H1 (cell line): ENCODE measurements around the gene CNTD1. TPM values are rescaled to one million over a fixed set of nuclear protein-coding genes. Genes with fewer than 3 reads are reported as not detected.

ENCODE experiments used
- CTCF ChIA-PET: fragments of 300-600 bp; sonication (Branson Sonifier 250); formaldehyde crosslinking; loops from one replicate; lab custom pipeline; 2021; ENCODE audit not compliant: partially characterized antibody; lab: Charles Lee
- POLR2A ChIA-PET: fragments of 300-600 bp; sonication (Branson Sonifier 250); formaldehyde crosslinking; loops from one replicate; lab custom pipeline; 2021; ENCODE audit warnings: inconsistent platforms; ENCODE audit not compliant: partially characterized antibody; lab: Charles Lee
- DNase-seq, 2 experiments: peaks; one replicate each; pipeline versions ENCODE4 v3.0.0 to v3.0.0-alpha.2; 2010 to 2022; ENCODE audit warnings: low spot score in 2 of 2, low read depth in 1 of 2, mixed read lengths in 1 of 2
- FAIRE-seq: peaks from 2 replicates; lab custom pipeline; 2011; peaks lifted over from hg19 to GRCh38; lab: Jason Lieb, UNC
- H2AFZ ChIP-seq: 2 replicates; pipeline ENCODE4 v1.8.1; 2012; ENCODE audit warnings: low read length, inconsistent platforms
- H2AK5ac ChIP-seq: 2 replicates; pipeline ENCODE4 v1.6.1; 2013; ENCODE audit warnings: low read depth, low read length
- H2BK120ac ChIP-seq: replicated peaks from 2 replicates; pipeline ENCODE3; 2013; ENCODE audit warnings: low read depth, low read length, inconsistent platforms
- H2BK12ac ChIP-seq: 2 replicates; pipeline ENCODE4 v1.6.1; 2013; ENCODE audit warnings: low read depth, low read length
- H2BK15ac ChIP-seq: 2 replicates; pipeline ENCODE4 v1.6.1; 2013; ENCODE audit warnings: low read length
- H2BK20ac ChIP-seq: 2 replicates; pipeline ENCODE4 v1.6.1; 2013; ENCODE audit warnings: low read length
- H2BK5ac ChIP-seq: 2 replicates; pipeline ENCODE4 v1.6.1; 2013; ENCODE audit warnings: low read depth, low read length
- H3K14ac ChIP-seq: 2 replicates; pipeline ENCODE4 v1.6.1; 2013; ENCODE audit warnings: inconsistent platforms; ENCODE audit not compliant: insufficient read length
- H3K18ac ChIP-seq: 2 replicates; pipeline ENCODE4 v1.6.1; 2013; ENCODE audit warnings: low read length; ENCODE audit errors: extremely low read depth
- H3K23ac ChIP-seq: 2 replicates; pipeline ENCODE4 v1.6.1; 2013; ENCODE audit warnings: inconsistent platforms; ENCODE audit not compliant: insufficient read length
- H3K23me2 ChIP-seq: 2 replicates; pipeline ENCODE4 v1.6.1; 2013; ENCODE audit warnings: low read depth, low read length
- H3K27ac ChIP-seq: 2 replicates; pipeline ENCODE4 v1.6.1; 2011; ENCODE audit warnings: low read depth, low read length, inconsistent platforms
- H3K27me3 ChIP-seq, 4 experiments: replicated peaks in 1 of 4; 1 replicate in 1 of 4; 2 replicates in 3 of 4; pipeline versions ENCODE4 v1.6.1 to v1.8.1; 2011 to 2013; ENCODE audit warnings: low read length in 3 of 4, mild to moderate bottlenecking in 3 of 4, inconsistent platforms in 2 of 4, mixed read lengths in 2 of 4, moderate library complexity in 1 of 4; ENCODE audit not compliant: control insufficient read depth in 3 of 4, insufficient read depth in 3 of 4; ENCODE audit errors: extremely low read depth in 1 of 4
- H3K36me3 ChIP-seq, 4 experiments: 2 replicates each; pipeline versions ENCODE4 v1.6.1 to v1.8.1; 2011 to 2013; ENCODE audit warnings: mild to moderate bottlenecking in 4 of 4, low read length in 3 of 4, moderate library complexity in 2 of 4, control low read depth in 1 of 4, inconsistent platforms in 1 of 4; ENCODE audit not compliant: insufficient read depth in 4 of 4, control insufficient read depth in 2 of 4
- H3K4ac ChIP-seq: replicated peaks from 2 replicates; pipeline ENCODE3; 2013; ENCODE audit warnings: low read length, low read depth, mixed read lengths, inconsistent platforms; ENCODE audit not compliant: insufficient read length
- H3K4me1 ChIP-seq, 4 experiments: replicated peaks in 1 of 4; 1 replicate in 1 of 4; 2 replicates in 3 of 4; pipeline versions ENCODE4 v1.6.1 to v1.8.1; 2011 to 2013; ENCODE audit warnings: low read length in 3 of 4, inconsistent platforms in 2 of 4, mixed read lengths in 1 of 4; ENCODE audit not compliant: insufficient read depth in 4 of 4, control insufficient read depth in 3 of 4
- H3K4me2 ChIP-seq, 2 experiments: 2 replicates each; pipeline versions ENCODE4 v1.6.1 to v1.8.1; 2011 to 2013; ENCODE audit warnings: low read depth in 2 of 2, low read length in 2 of 2, control low read depth in 1 of 2, inconsistent platforms in 1 of 2, mild to moderate bottlenecking in 1 of 2; ENCODE audit not compliant: insufficient read depth in 1 of 2
- H3K4me3 ChIP-seq, 4 experiments: fragments of 200-600, 300-600 bp in 1 of 4; sonication (generic), shearing (Covaris generic), sonication (Bioruptor Twin) in 1 of 4; 2 replicates each; pipeline versions ENCODE4 v1.5.1 to v1.8.1; 2011 to 2016; ENCODE audit warnings: low read length in 4 of 4, low read depth in 3 of 4, control low read depth in 2 of 4, inconsistent platforms in 2 of 4, mild to moderate bottlenecking in 2 of 4, mixed read lengths in 1 of 4, moderate library complexity in 1 of 4; ENCODE audit not compliant: insufficient read depth in 2 of 4; ENCODE audit errors: extremely low read depth in 1 of 4
- H3K56ac ChIP-seq: replicated peaks from 2 replicates; pipeline ENCODE3; 2013; ENCODE audit warnings: low read depth, mild to moderate bottlenecking, mixed read lengths, low read length, inconsistent platforms; ENCODE audit not compliant: insufficient read length
- H3K79me1 ChIP-seq: 2 replicates; pipeline ENCODE4 v1.6.1; 2013; ENCODE audit warnings: low read depth, low read length, control low read depth
- H3K79me2 ChIP-seq, 2 experiments: 2 replicates each; pipeline versions ENCODE4 v1.6.1 to v1.8.1; 2012 to 2013; ENCODE audit warnings: low read length in 2 of 2, mild to moderate bottlenecking in 2 of 2, inconsistent platforms in 1 of 2; ENCODE audit not compliant: insufficient read depth in 2 of 2, control insufficient read depth in 1 of 2
- H3K9ac ChIP-seq, 4 experiments: replicated peaks in 1 of 4; 1 replicate in 1 of 4; 2 replicates in 3 of 4; pipeline versions ENCODE4 v1.6.1 to v1.8.1; 2011 to 2013; ENCODE audit warnings: low read depth in 3 of 4, low read length in 3 of 4, control low read depth in 2 of 4, mild to moderate bottlenecking in 2 of 4, moderate library complexity in 2 of 4, inconsistent platforms in 1 of 4; ENCODE audit errors: extremely low read depth in 1 of 4
- H3K9me3 ChIP-seq, 2 experiments: 2 replicates each; pipeline versions ENCODE4 v1.6.1 to v1.8.1; 2012 to 2013; ENCODE audit warnings: mild to moderate bottlenecking in 2 of 2, moderate library complexity in 2 of 2, control low read depth in 1 of 2, inconsistent platforms in 1 of 2, low read depth in 1 of 2, low read length in 1 of 2, mixed read lengths in 1 of 2; ENCODE audit not compliant: insufficient read depth in 2 of 2
- H4K20me1 ChIP-seq, 2 experiments: replicated peaks in 1 of 2; 2 replicates each; pipeline versions ENCODE3 to v1.8.1; 2011 to 2013; ENCODE audit warnings: inconsistent platforms in 2 of 2, low read length in 2 of 2, mild to moderate bottlenecking in 1 of 2; ENCODE audit not compliant: insufficient read depth in 2 of 2, control insufficient read depth in 1 of 2
- H4K5ac ChIP-seq: 2 replicates; pipeline ENCODE4 v1.6.1; 2013; ENCODE audit warnings: low read length, low read depth, mixed read lengths, inconsistent platforms; ENCODE audit not compliant: insufficient read length
- H4K8ac ChIP-seq: 2 replicates; pipeline ENCODE4 v1.8.0; 2013; ENCODE audit warnings: mild to moderate bottlenecking, moderate library complexity, low read length, inconsistent platforms; ENCODE audit not compliant: insufficient read depth; ENCODE audit errors: extremely low read depth
- H4K91ac ChIP-seq: replicated peaks from 2 replicates; pipeline ENCODE3; 2013; ENCODE audit warnings: low read length, mixed read lengths, inconsistent platforms; ENCODE audit not compliant: insufficient read length
- CTCF ChIP-seq, 3 experiments: IDR thresholded peaks; 1 replicate in 2 of 3; 2 replicates in 1 of 3; pipeline versions ENCODE4 v1.5.1 to v1.6.1; 2011; ENCODE audit warnings: low read length in 3 of 3, mild to moderate bottlenecking in 3 of 3, inconsistent platforms in 2 of 3, low read depth in 1 of 3, moderate library complexity in 1 of 3; ENCODE audit not compliant: insufficient read depth in 1 of 3; ENCODE audit errors: control extremely low read depth in 1 of 3
- JUND ChIP-seq: IDR thresholded peaks from 2 replicates; pipeline ENCODE4 v1.6.1; 2011; ENCODE audit warnings: mild to moderate bottlenecking, improper control_type of control experiment, low read length
- WGBS, 2 experiments: shearing (Covaris generic) in 1 of 2; methylation state at CpG; one replicate each; pipeline versions ENCODE4 v1.1.6 to v1.1.7; 2013 to 2015; ENCODE audit warnings: low lambda C conversion rate in 2 of 2, mixed read lengths in 2 of 2, inconsistent platforms in 1 of 2, low coverage in 1 of 2, missing lambda C conversion rate in 1 of 2; ENCODE audit not compliant: insufficient replicate concordance in 2 of 2, insufficient coverage in 1 of 2, insufficient read length in 1 of 2; ENCODE audit errors: extremely low coverage in 1 of 2, missing lambda C conversion rate in 1 of 2; 5-methylcytosine and 5-hydroxymethylcytosine counted together
- polyA plus RNA-seq, 7 experiments: library from polyadenylated mRNA; depleted of rRNA in 3 of 7; stranded (reverse) in 5 of 7; unstranded in 2 of 7; fragments of >200 nt in 5 of 7; fragments of 200-250 nt in 2 of 7; gene quantifications; 1 replicate in 5 of 7; 2 replicates in 1 of 7; 4 replicates in 1 of 7; pipeline versions ENCODE4 v1.2.1 to v1.2.3, GENCODE V29; 2011 to 2013; ENCODE audit warnings: missing spikeins in 2 of 7, mixed read lengths in 2 of 7
- total RNA-seq: library from RNA; stranded (reverse); fragmentation: NEBNext Ultra II Directional; extraction: Animal tissue kit (Norgen Biotek cat#: 25700); gene quantifications from 2 replicates; pipeline ENCODE4 v1.2.1, GENCODE V29; 2021

CNTD1 gene
- total and polyA plus RNA-seq, 2 of the 8 experiments (the other 6 are each of a cell fraction or from before 2014, with no cell fraction given), result not detected

- no peak overlapping the region; a peak in 1 of 7 replicates for H3K9ac ChIP-seq
- FAIRE-seq (no peak), DNase-seq (no peak)
- H3K18ac ChIP-seq, result no peak overlapping the region
- H4K8ac ChIP-seq, result no peak overlapping the region
- no peak overlapping the region for H3K4me2 ChIP-seq
- WGBS, 2 experiments, result 87% methylated on average over 5 of the region's 5 CpGs; no CpG with 5 or more reads in 1 of the 2 experiments
- no peak overlapping the region for H2AK5ac ChIP-seq
- ChIA-PET POLR2A (interaction anchor here (2.7 kb wide), 1 partner anchor 9 kb away, joined by 19 read pairs; the partner anchor contains the start of gene AOC2), CTCF (interaction anchor here (1.0 to 6.8 kb wide), 5 partner anchors 8 to 91 kb away, joined by 3 to 55 read pairs (median 6); partner anchors contain the start of gene AOC2)
- no peak overlapping the region for H4K91ac ChIP-seq
- no peak overlapping the region for H2BK5ac ChIP-seq
- H3K23me2 ChIP-seq, result no peaks in the 10 kb centered on the region
- no peak overlapping the region for H3K4ac ChIP-seq
- no peak overlapping the region for H4K5ac ChIP-seq
- no peak overlapping the region for H2BK20ac ChIP-seq
- H3K14ac ChIP-seq, result no peak overlapping the region
- H3K79me2 ChIP-seq, result no peaks in the 10 kb centered on the region
- no peaks in the 10 kb centered on the region; the same call in 1 of the 2 replicates for H3K79me1 ChIP-seq
- no peak overlapping the region for H2BK15ac ChIP-seq
- H3K56ac ChIP-seq, result no peak overlapping the region
- peaks cover 0 to 3% of the 10 kb centered on the region in 2 experiments for H4K20me1 ChIP-seq
- H2AFZ ChIP-seq, result no peak overlapping the region
- no peak overlapping the region for H3K4me3 ChIP-seq
- no peak overlapping the region for H2BK120ac ChIP-seq
- no peak overlapping the region for H2BK12ac ChIP-seq
- no peaks in the 10 kb centered on the region; a peak in 1 of 8 replicates for H3K36me3 ChIP-seq
- no peaks in the 10 kb centered on the region; a peak in 1 of 7 replicates for H3K4me1 ChIP-seq
- H3K9me3 ChIP-seq, result no peaks in the 10 kb centered on the region
- H3K27ac ChIP-seq, result no peak overlapping the region
- H3K27me3 ChIP-seq, result no peaks in the 10 kb centered on the region; a peak in 1 of 7 replicates
- H3K23ac ChIP-seq, result no peak overlapping the region
- no peak for TF ChIP-seq CTCF (IDR thresholded peaks at IDR 0.05; ENCODE audit: control extremely low read depth in 1 of 3, insufficient read depth in 1 of 3, low read depth in 1 of 3, low read length in 3 of 3)
- no peak for TF ChIP-seq JUND
These were observed 54.9 kb downstream of the CNTD1 start for GRCh38 chr17:42853597-42853967.
